H1 (cell line): ENCODE measurements around the gene SCRN1. TPM values are rescaled to one million over a fixed set of nuclear protein-coding genes. Genes with fewer than 3 reads are reported as not detected.

Experiments used
- CTCF ChIA-PET: fragments of 300-600 bp; sonication (Branson Sonifier 250); formaldehyde crosslinking; loops from one replicate; lab custom pipeline; 2021; ENCODE audit not compliant: partially characterized antibody; lab: Charles Lee
- POLR2A ChIA-PET: fragments of 300-600 bp; sonication (Branson Sonifier 250); formaldehyde crosslinking; loops from one replicate; lab custom pipeline; 2021; ENCODE audit warnings: inconsistent platforms; ENCODE audit not compliant: partially characterized antibody; lab: Charles Lee
- DNase-seq, 2 experiments: peaks; one replicate each; pipeline versions ENCODE4 v3.0.0 to v3.0.0-alpha.2; 2010 to 2022; ENCODE audit warnings: low spot score in 2 of 2, low read depth in 1 of 2, mixed read lengths in 1 of 2
- FAIRE-seq: peaks from 2 replicates; lab custom pipeline; 2011; peaks lifted over from hg19 to GRCh38; lab: Jason Lieb, UNC
- H2AFZ ChIP-seq: 2 replicates; pipeline ENCODE4 v1.8.1; 2012; ENCODE audit warnings: low read length, inconsistent platforms
- H2AK5ac ChIP-seq: 2 replicates; pipeline ENCODE4 v1.6.1; 2013; ENCODE audit warnings: low read depth, low read length
- H2BK120ac ChIP-seq: replicated peaks from 2 replicates; pipeline ENCODE3; 2013; ENCODE audit warnings: low read depth, low read length, inconsistent platforms
- H2BK12ac ChIP-seq: 2 replicates; pipeline ENCODE4 v1.6.1; 2013; ENCODE audit warnings: low read depth, low read length
- H2BK15ac ChIP-seq: 2 replicates; pipeline ENCODE4 v1.6.1; 2013; ENCODE audit warnings: low read length
- H2BK20ac ChIP-seq: 2 replicates; pipeline ENCODE4 v1.6.1; 2013; ENCODE audit warnings: low read length
- H2BK5ac ChIP-seq: 2 replicates; pipeline ENCODE4 v1.6.1; 2013; ENCODE audit warnings: low read depth, low read length
- H3K14ac ChIP-seq: 2 replicates; pipeline ENCODE4 v1.6.1; 2013; ENCODE audit warnings: inconsistent platforms; ENCODE audit not compliant: insufficient read length
- H3K18ac ChIP-seq: 2 replicates; pipeline ENCODE4 v1.6.1; 2013; ENCODE audit warnings: low read length; ENCODE audit errors: extremely low read depth
- H3K23ac ChIP-seq: 2 replicates; pipeline ENCODE4 v1.6.1; 2013; ENCODE audit warnings: inconsistent platforms; ENCODE audit not compliant: insufficient read length
- H3K23me2 ChIP-seq: 2 replicates; pipeline ENCODE4 v1.6.1; 2013; ENCODE audit warnings: low read depth, low read length
- H3K27ac ChIP-seq: 2 replicates; pipeline ENCODE4 v1.6.1; 2011; ENCODE audit warnings: low read depth, low read length, inconsistent platforms
- H3K27me3 ChIP-seq, 4 experiments: replicated peaks in 1 of 4; 1 replicate in 1 of 4; 2 replicates in 3 of 4; pipeline versions ENCODE4 v1.6.1 to v1.8.1; 2011 to 2013; ENCODE audit warnings: low read length in 3 of 4, mild to moderate bottlenecking in 3 of 4, inconsistent platforms in 2 of 4, mixed read lengths in 2 of 4, moderate library complexity in 1 of 4; ENCODE audit not compliant: control insufficient read depth in 3 of 4, insufficient read depth in 3 of 4; ENCODE audit errors: extremely low read depth in 1 of 4
- H3K36me3 ChIP-seq, 4 experiments: 2 replicates each; pipeline versions ENCODE4 v1.6.1 to v1.8.1; 2011 to 2013; ENCODE audit warnings: mild to moderate bottlenecking in 4 of 4, low read length in 3 of 4, moderate library complexity in 2 of 4, control low read depth in 1 of 4, inconsistent platforms in 1 of 4; ENCODE audit not compliant: insufficient read depth in 4 of 4, control insufficient read depth in 2 of 4
- H3K4ac ChIP-seq: replicated peaks from 2 replicates; pipeline ENCODE3; 2013; ENCODE audit warnings: low read length, low read depth, mixed read lengths, inconsistent platforms; ENCODE audit not compliant: insufficient read length
- H3K4me1 ChIP-seq, 4 experiments: replicated peaks in 1 of 4; 1 replicate in 1 of 4; 2 replicates in 3 of 4; pipeline versions ENCODE4 v1.6.1 to v1.8.1; 2011 to 2013; ENCODE audit warnings: low read length in 3 of 4, inconsistent platforms in 2 of 4, mixed read lengths in 1 of 4; ENCODE audit not compliant: insufficient read depth in 4 of 4, control insufficient read depth in 3 of 4
- H3K4me2 ChIP-seq, 2 experiments: 2 replicates each; pipeline versions ENCODE4 v1.6.1 to v1.8.1; 2011 to 2013; ENCODE audit warnings: low read depth in 2 of 2, low read length in 2 of 2, control low read depth in 1 of 2, inconsistent platforms in 1 of 2, mild to moderate bottlenecking in 1 of 2; ENCODE audit not compliant: insufficient read depth in 1 of 2
- H3K4me3 ChIP-seq, 4 experiments: fragments of 200-600, 300-600 bp in 1 of 4; sonication (generic), shearing (Covaris generic), sonication (Bioruptor Twin) in 1 of 4; 2 replicates each; pipeline versions ENCODE4 v1.5.1 to v1.8.1; 2011 to 2016; ENCODE audit warnings: low read length in 4 of 4, low read depth in 3 of 4, control low read depth in 2 of 4, inconsistent platforms in 2 of 4, mild to moderate bottlenecking in 2 of 4, mixed read lengths in 1 of 4, moderate library complexity in 1 of 4; ENCODE audit not compliant: insufficient read depth in 2 of 4; ENCODE audit errors: extremely low read depth in 1 of 4
- H3K56ac ChIP-seq: replicated peaks from 2 replicates; pipeline ENCODE3; 2013; ENCODE audit warnings: low read depth, mild to moderate bottlenecking, mixed read lengths, low read length, inconsistent platforms; ENCODE audit not compliant: insufficient read length
- H3K79me1 ChIP-seq: 2 replicates; pipeline ENCODE4 v1.6.1; 2013; ENCODE audit warnings: low read depth, low read length, control low read depth
- H3K79me2 ChIP-seq, 2 experiments: 2 replicates each; pipeline versions ENCODE4 v1.6.1 to v1.8.1; 2012 to 2013; ENCODE audit warnings: low read length in 2 of 2, mild to moderate bottlenecking in 2 of 2, inconsistent platforms in 1 of 2; ENCODE audit not compliant: insufficient read depth in 2 of 2, control insufficient read depth in 1 of 2
- H3K9ac ChIP-seq, 4 experiments: replicated peaks in 1 of 4; 1 replicate in 1 of 4; 2 replicates in 3 of 4; pipeline versions ENCODE4 v1.6.1 to v1.8.1; 2011 to 2013; ENCODE audit warnings: low read depth in 3 of 4, low read length in 3 of 4, control low read depth in 2 of 4, mild to moderate bottlenecking in 2 of 4, moderate library complexity in 2 of 4, inconsistent platforms in 1 of 4; ENCODE audit errors: extremely low read depth in 1 of 4
- H3K9me3 ChIP-seq, 2 experiments: 2 replicates each; pipeline versions ENCODE4 v1.6.1 to v1.8.1; 2012 to 2013; ENCODE audit warnings: mild to moderate bottlenecking in 2 of 2, moderate library complexity in 2 of 2, control low read depth in 1 of 2, inconsistent platforms in 1 of 2, low read depth in 1 of 2, low read length in 1 of 2, mixed read lengths in 1 of 2; ENCODE audit not compliant: insufficient read depth in 2 of 2
- H4K20me1 ChIP-seq, 2 experiments: replicated peaks in 1 of 2; 2 replicates each; pipeline versions ENCODE3 to v1.8.1; 2011 to 2013; ENCODE audit warnings: inconsistent platforms in 2 of 2, low read length in 2 of 2, mild to moderate bottlenecking in 1 of 2; ENCODE audit not compliant: insufficient read depth in 2 of 2, control insufficient read depth in 1 of 2
- H4K5ac ChIP-seq: 2 replicates; pipeline ENCODE4 v1.6.1; 2013; ENCODE audit warnings: low read length, low read depth, mixed read lengths, inconsistent platforms; ENCODE audit not compliant: insufficient read length
- H4K8ac ChIP-seq: 2 replicates; pipeline ENCODE4 v1.8.0; 2013; ENCODE audit warnings: mild to moderate bottlenecking, moderate library complexity, low read length, inconsistent platforms; ENCODE audit not compliant: insufficient read depth; ENCODE audit errors: extremely low read depth
- H4K91ac ChIP-seq: replicated peaks from 2 replicates; pipeline ENCODE3; 2013; ENCODE audit warnings: low read length, mixed read lengths, inconsistent platforms; ENCODE audit not compliant: insufficient read length
- CTBP2 ChIP-seq: IDR thresholded peaks from 2 replicates; pipeline ENCODE4 v1.7.0; 2011; ENCODE audit warnings: borderline replicate concordance, mild to moderate bottlenecking, moderate library complexity, mixed read lengths, low read length; ENCODE audit not compliant: insufficient read depth, insufficient read length
- CTCF ChIP-seq, 3 experiments: IDR thresholded peaks; 1 replicate in 2 of 3; 2 replicates in 1 of 3; pipeline versions ENCODE4 v1.5.1 to v1.6.1; 2011; ENCODE audit warnings: low read length in 3 of 3, mild to moderate bottlenecking in 3 of 3, inconsistent platforms in 2 of 3, low read depth in 1 of 3, moderate library complexity in 1 of 3; ENCODE audit not compliant: insufficient read depth in 1 of 3; ENCODE audit errors: control extremely low read depth in 1 of 3
- SAP30 ChIP-seq: fragments of 300-600 bp; sonication (generic); IDR thresholded peaks from 2 replicates; pipeline ENCODE4 v1.7.1; 2012; ENCODE audit warnings: low read length, moderate library complexity, mild to moderate bottlenecking, inconsistent platforms; ENCODE audit not compliant: insufficient read depth, insufficient replicate concordance
- SIRT6 ChIP-seq: IDR thresholded peaks from one replicate; pipeline ENCODE4 v1.7.1; 2012; ENCODE audit warnings: low read length, inconsistent platforms
- SIX5 ChIP-seq: IDR thresholded peaks from 2 replicates; pipeline ENCODE4 v1.6.1; 2011; ENCODE audit warnings: mild to moderate bottlenecking, low read depth, low read length
- WGBS, 2 experiments: shearing (Covaris generic) in 1 of 2; methylation state at CpG; one replicate each; pipeline versions ENCODE4 v1.1.6 to v1.1.7; 2013 to 2015; ENCODE audit warnings: low lambda C conversion rate in 2 of 2, mixed read lengths in 2 of 2, inconsistent platforms in 1 of 2, low coverage in 1 of 2, missing lambda C conversion rate in 1 of 2; ENCODE audit not compliant: insufficient replicate concordance in 2 of 2, insufficient coverage in 1 of 2, insufficient read length in 1 of 2; ENCODE audit errors: extremely low coverage in 1 of 2, missing lambda C conversion rate in 1 of 2; 5-methylcytosine and 5-hydroxymethylcytosine counted together
- polyA plus RNA-seq, 7 experiments: library from polyadenylated mRNA; depleted of rRNA in 3 of 7; stranded (reverse) in 5 of 7; unstranded in 2 of 7; fragments of >200 nt in 5 of 7; fragments of 200-250 nt in 2 of 7; gene quantifications; 1 replicate in 5 of 7; 2 replicates in 1 of 7; 4 replicates in 1 of 7; pipeline versions ENCODE4 v1.2.1 to v1.2.3, GENCODE V29; 2011 to 2013; ENCODE audit warnings: missing spikeins in 2 of 7, mixed read lengths in 2 of 7
- total RNA-seq: library from RNA; stranded (reverse); fragmentation: NEBNext Ultra II Directional; extraction: Animal tissue kit (Norgen Biotek cat#: 25700); gene quantifications from 2 replicates; pipeline ENCODE4 v1.2.1, GENCODE V29; 2021

The SCRN1 gene
- total and polyA plus RNA-seq, 2 of the 8 experiments (the other 6 are each of a cell fraction or from before 2014, with no cell fraction given), result 36.0 to 75.8 TPM

DNA sequence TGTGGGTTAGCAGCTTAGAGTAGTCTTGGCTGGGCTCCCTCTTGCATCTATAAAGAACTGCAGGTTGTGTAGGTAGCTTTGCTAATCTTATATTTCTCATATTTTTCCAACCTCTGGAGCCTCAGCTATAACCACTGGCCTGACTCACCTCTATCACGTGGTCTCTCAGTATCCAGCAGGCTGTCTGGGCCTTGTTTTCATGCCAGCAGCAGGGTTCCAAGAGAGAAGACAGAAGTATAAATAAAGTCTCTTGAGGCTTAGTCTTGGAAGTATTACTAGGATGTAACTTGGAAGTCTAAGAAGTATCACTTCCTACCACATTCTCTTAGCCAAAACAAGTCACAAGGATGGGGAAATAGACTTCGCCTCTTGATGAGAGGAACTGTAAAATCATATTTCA lies 110.0 kb downstream of the SCRN1 start:
- Histone ChIP-seq H3K79me2 (no peaks in the 10 kb centered on the region), H2BK5ac (no peak overlapping the region), H3K23me2 (peaks cover 7% of the 10 kb centered on the region), H3K27me3 (no peaks in the 10 kb centered on the region), H2AFZ (no peak overlapping the region), H2BK20ac (no peak overlapping the region), H3K4me2 (no peak overlapping the region), H2BK15ac (no peak overlapping the region), H4K5ac (no peak overlapping the region), H3K9me3 (no peaks in the 10 kb centered on the region), H4K8ac (no peak overlapping the region), H3K4me1 (peaks cover 6 to 14% (median 11%) of the 10 kb centered on the region in 4 experiments), H3K36me3 (no peaks in the 10 kb centered on the region), H3K23ac (no peak overlapping the region), H3K9ac (no peak overlapping the region), H2BK12ac (no peak overlapping the region), H3K4me3 (no peak overlapping the region), H3K14ac (no peak overlapping the region), H2BK120ac (no peak overlapping the region), H3K56ac (no peak overlapping the region), H3K79me1 (no peaks in the 10 kb centered on the region), H4K20me1 (no peaks in the 10 kb centered on the region), H2AK5ac (no peak overlapping the region), H3K27ac (no peak overlapping the region), H3K18ac (no peak overlapping the region), H4K91ac (no peak overlapping the region), H3K4ac (no peak overlapping the region)
- TF ChIP-seq CTBP2, result no peak
- TF ChIP-seq SAP30, result no peak
- TF ChIP-seq CTCF (IDR thresholded peaks at IDR 0.05; ENCODE audit: control extremely low read depth in 1 of 3, insufficient read depth in 1 of 3, low read depth in 1 of 3, low read length in 3 of 3), result no peak
- no peak for TF ChIP-seq SIRT6
- no peak for TF ChIP-seq SIX5
- ChIA-PET POLR2A (no interaction called here), CTCF (interaction anchor here (0.5 to 2.5 kb wide), 6 partner anchors 20 to 130 kb away, joined by 3 to 11 read pairs (median 4); no protein-coding TSS in a partner anchor)
- FAIRE-seq (no peak), DNase-seq (no peak)
- 74% methylated on average over 2 of the region's 2 CpGs; no CpG with 5 or more reads in 1 of the 2 experiments for WGBS, 2 experiments
